Erythroblast (primary cell): ENCODE data around the gene ELMOD2.

ENCODE experiments used
- GATA1 ChIP-seq: IDR thresholded peaks from 2 replicates; pipeline ENCODE4 v1.6.1; 2011; ENCODE audit warnings: low read depth, mild to moderate bottlenecking, control low read depth, low read length, moderate library complexity
- POLR2A ChIP-seq: IDR thresholded peaks from 2 replicates; pipeline ENCODE4 v1.6.1; 2011; ENCODE audit warnings: mild to moderate bottlenecking, low read length

DNA sequence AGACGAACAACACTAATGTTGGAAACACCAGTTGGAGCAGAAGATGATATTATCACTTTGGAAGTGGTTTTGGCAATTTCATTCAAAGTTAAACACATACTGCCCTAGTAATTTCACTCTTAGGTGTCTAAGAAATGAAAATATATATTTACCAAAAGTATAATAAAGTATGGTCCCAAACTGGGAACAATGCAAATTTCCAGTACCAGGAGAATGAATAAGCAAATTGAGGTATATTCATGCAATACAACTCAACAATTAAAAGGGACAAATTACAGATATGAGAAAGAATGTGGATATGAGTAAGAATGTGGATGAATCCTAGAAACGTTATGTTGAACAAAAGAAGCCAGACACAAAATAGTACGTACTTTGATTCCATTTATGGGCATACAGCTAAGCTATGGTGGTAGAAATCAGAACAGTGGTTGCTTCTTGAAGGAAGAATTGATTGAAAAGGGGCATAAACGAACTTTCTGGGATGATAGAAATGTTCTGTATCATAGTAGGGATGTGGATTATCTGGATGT is 10.0 kb downstream of the ELMOD2 start:
- no peak for TF ChIP-seq POLR2A
- TF ChIP-seq GATA1 = no peak
